Prostate gland (tissue), 2 donors: Measurements from ENCODE around the gene MRPL51. TPM values are rescaled to one million over a fixed set of nuclear protein-coding genes. Genes with fewer than 3 reads are reported as not detected.
"Not testable (repeated sequence)": the region's sequence is repeated elsewhere in the genome, so short reads cannot be mapped to it uniquely, and the experiment has no call there.

Source experiments
- DNase-seq: peaks from one replicate; pipeline ENCODE4 v3.0.0-alpha.2; 2019; ENCODE audit warnings: low spot score
- H3K27ac ChIP-seq, 2 donors: fragments of 200-600 bp; sonication (generic); 2 replicates each; pipeline ENCODE4 v1.5.1; 2017 to 2019
- H3K27me3 ChIP-seq: fragments of 200-600 bp; sonication (generic); replicated peaks from 2 replicates; pipeline ENCODE4 v1.5.1; 2019; ENCODE audit not compliant: insufficient read depth
- H3K36me3 ChIP-seq, 2 donors: fragments of 200-600 bp; sonication (generic); 1 replicate in 1 of 2; 2 replicates in 1 of 2; pipeline versions ENCODE4 v1.5.1 to v1.8.1; 2017 to 2019
- H3K4me1 ChIP-seq: fragments of 200-600 bp; sonication (generic); replicated peaks from 2 replicates; pipeline ENCODE4 v1.5.1; 2019
- H3K4me3 ChIP-seq, 2 donors: fragments of 200-600 bp; sonication (generic); 2 replicates each; pipeline ENCODE4 v1.5.1; 2017 to 2019
- H3K9me3 ChIP-seq: fragments of 200-600 bp; sonication (generic); 2 replicates; pipeline ENCODE4 v1.5.1; 2017
- POLR2A ChIP-seq: fragments of 450-650 bp; IDR thresholded peaks from one replicate; pipeline ENCODE4 v1.6.1; 2016; ENCODE audit warnings: antibody characterized with exemption, mild to moderate bottlenecking
- POLR2AphosphoS5 ChIP-seq: sonication (generic); formaldehyde crosslinking; IDR thresholded peaks from one replicate; pipeline ENCODE4 v1.6.1; 2017; ENCODE audit warnings: antibody characterized with exemption
- WGBS: methylation state at CpG from one replicate; pipeline ENCODE4 v1.1.5; 2018; 5-methylcytosine and 5-hydroxymethylcytosine counted together
- intact Hi-C: fragments of 100-400 bp; cut with DNase I; formaldehyde crosslinking; loops from one replicate; pipeline ENCODE4 v1.14.2; 2022
- total RNA-seq, 2 donors: library from RNA; depleted of rRNA; stranded (reverse); fragments of >200 nt; gene quantifications; one replicate each; pipeline ENCODE4 v1.1.0, GENCODE V29; 2016
- TF ChIP-seq, protein P1 (sequence below), 4 experiments: fragments of 200-600 bp in 2 of 4; fragments of 450-650 bp in 2 of 4; sonication (generic) in 2 of 4; IDR thresholded peaks; 1 replicate in 3 of 4; 2 replicates in 1 of 4; pipeline ENCODE4 v1.5.1; 2016 to 2019; ENCODE audit warnings: antibody characterized with exemption in 4 of 4, mild to moderate bottlenecking in 2 of 4, moderate library complexity in 2 of 4

Gene MRPL51
- total RNA-seq, 2 donors from 2014 or later, result 70.3 to 80.2 TPM

DNA sequence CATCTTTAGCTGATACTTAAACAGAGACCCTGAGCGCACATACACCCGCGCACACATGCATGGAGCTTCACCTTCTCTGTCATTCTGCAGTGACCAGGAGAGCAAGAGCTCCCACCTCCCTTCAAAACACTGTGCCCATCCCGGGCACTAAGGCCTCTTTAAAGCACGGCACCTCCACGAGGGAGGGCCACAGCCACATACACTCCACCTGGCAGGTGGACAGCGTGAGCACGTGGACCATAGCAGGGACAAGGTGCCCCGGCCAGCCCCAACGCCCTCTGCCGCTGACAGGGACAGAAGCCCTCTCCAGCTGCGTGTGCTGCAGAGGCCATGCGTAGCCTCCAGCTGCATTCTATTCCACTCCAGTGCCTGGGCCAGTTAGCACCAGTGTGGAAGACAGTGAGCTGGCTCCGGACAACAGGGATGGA lies 46.7 kb upstream of the MRPL51 start:
- H3K27me3 ChIP-seq, result no peaks in the 10 kb centered on the region
- TF ChIP-seq, protein P1, sequence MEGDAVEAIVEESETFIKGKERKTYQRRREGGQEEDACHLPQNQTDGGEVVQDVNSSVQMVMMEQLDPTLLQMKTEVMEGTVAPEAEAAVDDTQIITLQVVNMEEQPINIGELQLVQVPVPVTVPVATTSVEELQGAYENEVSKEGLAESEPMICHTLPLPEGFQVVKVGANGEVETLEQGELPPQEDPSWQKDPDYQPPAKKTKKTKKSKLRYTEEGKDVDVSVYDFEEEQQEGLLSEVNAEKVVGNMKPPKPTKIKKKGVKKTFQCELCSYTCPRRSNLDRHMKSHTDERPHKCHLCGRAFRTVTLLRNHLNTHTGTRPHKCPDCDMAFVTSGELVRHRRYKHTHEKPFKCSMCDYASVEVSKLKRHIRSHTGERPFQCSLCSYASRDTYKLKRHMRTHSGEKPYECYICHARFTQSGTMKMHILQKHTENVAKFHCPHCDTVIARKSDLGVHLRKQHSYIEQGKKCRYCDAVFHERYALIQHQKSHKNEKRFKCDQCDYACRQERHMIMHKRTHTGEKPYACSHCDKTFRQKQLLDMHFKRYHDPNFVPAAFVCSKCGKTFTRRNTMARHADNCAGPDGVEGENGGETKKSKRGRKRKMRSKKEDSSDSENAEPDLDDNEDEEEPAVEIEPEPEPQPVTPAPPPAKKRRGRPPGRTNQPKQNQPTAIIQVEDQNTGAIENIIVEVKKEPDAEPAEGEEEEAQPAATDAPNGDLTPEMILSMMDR (IDR thresholded peaks at IDR 0.05), result no peak
- TF ChIP-seq POLR2AphosphoS5 (no peak), POLR2A (no peak)
- H3K4me3 ChIP-seq, result no peak overlapping the region
- H3K4me1 ChIP-seq, result peaks cover 6% of the 10 kb centered on the region
- no peaks in the 10 kb centered on the region for H3K9me3 ChIP-seq
- intact Hi-C loops, result loop anchor here (2.0 to 5.0 kb wide), 2 partner anchors 117 to 212 kb away; no protein-coding TSS in a partner anchor
- peaks cover 0 to 5% of the 10 kb centered on the region in 2 donors for H3K36me3 ChIP-seq
- DNase-seq, result no peak
- H3K27ac ChIP-seq, result peak overlapping the region; percentile 63 to 66
- 58% methylated on average over 14 of the region's 14 CpGs for WGBS

DNA sequence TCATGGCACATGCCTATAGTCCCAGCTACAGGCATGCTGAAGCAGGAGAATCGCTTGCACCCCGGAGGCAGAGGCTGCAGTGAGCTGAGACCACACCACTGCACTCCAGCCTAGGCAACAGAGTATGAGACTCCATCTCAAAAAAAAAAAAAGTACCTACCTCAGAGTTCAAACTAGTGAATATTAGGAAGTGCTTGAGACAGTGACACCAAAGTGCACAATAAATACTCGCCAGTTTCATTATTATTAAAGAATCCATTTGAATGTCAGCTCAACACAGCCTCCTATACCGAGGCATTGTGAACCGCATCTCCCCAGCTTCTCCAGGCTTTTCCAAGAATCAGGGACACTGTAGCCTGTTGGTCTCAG lies 46.2 kb upstream of the MRPL51 start:
- Histone ChIP-seq H3K4me3 (no peak overlapping the region), H3K27ac (peak overlapping the region in 1 of 2 donors; percentile 66), H3K4me1 (peaks cover 6% of the 10 kb centered on the region), H3K27me3 (no peaks in the 10 kb centered on the region), H3K36me3 (peaks cover 0 to 5% of the 10 kb centered on the region in 2 donors), H3K9me3 (no peaks in the 10 kb centered on the region)
- DNase-seq, result no peak
- no peak for TF ChIP-seq POLR2A
- TF ChIP-seq POLR2AphosphoS5, result no peak
- WGBS, result 75% methylated on average over 5 of the region's 5 CpGs
- intact Hi-C loops, result loop anchor here (2.0 to 5.0 kb wide), 2 partner anchors 116 to 212 kb away; no protein-coding TSS in a partner anchor

DNA sequence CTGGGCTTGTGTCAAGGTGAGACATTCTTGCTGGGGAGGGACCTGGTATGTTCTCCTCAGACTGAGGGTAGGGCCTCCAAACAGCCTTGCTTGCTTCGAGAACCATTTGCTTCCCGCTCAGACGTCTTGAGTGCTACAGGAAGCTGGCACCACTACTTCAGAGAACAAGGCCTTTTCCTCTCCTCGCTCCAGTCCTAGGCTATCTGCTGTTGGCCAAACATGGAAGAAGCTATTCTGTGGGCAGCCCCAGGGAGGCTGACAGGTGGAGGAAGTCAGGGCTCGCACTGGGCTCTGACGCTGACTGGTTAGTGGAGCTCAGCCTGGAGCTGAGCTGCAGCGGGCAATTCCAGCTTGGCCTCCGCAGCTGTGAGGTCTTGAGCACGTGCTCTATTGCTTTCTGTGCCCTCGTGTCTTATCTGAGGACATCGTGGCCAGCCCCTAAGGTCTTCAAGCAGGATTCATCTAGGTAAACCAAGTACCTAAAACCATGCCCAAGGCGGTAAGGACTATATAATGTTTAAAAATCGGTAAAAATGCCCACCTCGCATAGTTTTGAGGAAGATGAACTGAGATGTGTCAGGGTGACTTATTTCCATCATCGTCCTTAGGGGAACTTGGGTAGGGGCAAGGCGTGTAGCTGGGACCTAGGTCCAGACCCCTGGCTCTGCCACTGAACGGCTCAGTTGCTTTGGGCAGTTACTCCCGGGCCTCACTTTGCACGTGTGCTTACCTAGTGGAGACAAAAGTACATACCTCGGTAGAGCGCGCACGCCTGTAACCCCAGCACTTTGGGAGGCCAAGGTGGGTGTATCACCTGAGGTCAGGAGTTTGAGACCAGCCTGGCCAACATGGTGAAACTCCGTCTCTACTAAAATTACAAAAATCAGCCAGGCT lies 45.6 kb upstream of the MRPL51 start:
- intact Hi-C loops, result loop anchor here (2.0 to 5.0 kb wide), 2 partner anchors 116 to 211 kb away; no protein-coding TSS in a partner anchor
- no peaks in the 10 kb centered on the region for H3K9me3 ChIP-seq
- peaks cover 0 to 5% of the 10 kb centered on the region in 2 donors for H3K36me3 ChIP-seq
- no peak for DNase-seq
- TF ChIP-seq, protein P1 (IDR thresholded peaks at IDR 0.05), result no peak
- TF ChIP-seq POLR2A, result no peak
- no peak for TF ChIP-seq POLR2AphosphoS5
- no peak overlapping the region for H3K27ac ChIP-seq
- peaks cover 6% of the 10 kb centered on the region for H3K4me1 ChIP-seq
- no peak overlapping the region for H3K4me3 ChIP-seq
- 63% methylated on average over 24 of the region's 24 CpGs for WGBS
- H3K27me3 ChIP-seq, result no peaks in the 10 kb centered on the region

DNA sequence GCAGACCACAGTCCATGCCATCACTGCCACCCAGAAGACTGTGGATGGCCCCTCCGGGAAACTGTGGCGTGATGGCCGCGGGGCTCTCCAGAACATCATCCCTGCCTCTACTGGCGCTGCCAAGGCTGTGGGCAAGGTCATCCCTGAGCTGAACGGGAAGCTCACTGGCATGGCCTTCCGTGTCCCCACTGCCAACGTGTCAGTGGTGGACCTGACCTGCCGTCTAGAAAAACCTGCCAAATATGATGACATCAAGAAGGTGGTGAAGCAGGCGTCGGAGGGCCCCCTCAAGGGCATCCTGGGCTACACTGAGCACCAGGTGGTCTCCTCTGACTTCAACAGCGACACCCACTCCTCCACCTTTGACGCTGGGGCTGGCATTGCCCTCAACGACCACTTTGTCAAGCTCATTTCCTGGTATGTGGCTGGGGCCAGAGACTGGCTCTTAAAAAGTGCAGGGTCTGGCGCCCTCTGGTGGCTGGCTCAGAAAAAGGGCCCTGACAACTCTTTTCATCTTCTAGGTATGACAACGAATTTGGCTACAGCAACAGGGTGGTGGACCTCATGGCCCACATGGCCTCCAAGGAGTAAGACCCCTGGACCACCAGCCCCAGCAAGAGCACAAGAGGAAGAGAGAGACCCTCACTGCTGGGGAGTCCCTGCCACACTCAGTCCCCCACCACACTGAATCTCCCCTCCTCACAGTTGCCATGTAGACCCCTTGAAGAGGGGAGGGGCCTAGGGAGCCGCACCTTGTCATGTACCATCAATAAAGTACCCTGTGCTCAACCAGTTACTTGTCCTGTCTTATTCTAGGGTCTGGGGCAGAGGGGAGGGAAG lies 44.7 kb upstream of the MRPL51 start:
- not testable (repeated sequence) for H3K4me3 ChIP-seq, H3K27me3 ChIP-seq, H3K4me1 ChIP-seq, H3K36me3 ChIP-seq, H3K9me3 ChIP-seq
- peak; percentile 59 for TF ChIP-seq POLR2AphosphoS5
- TF ChIP-seq, protein P1 (IDR thresholded peaks at IDR 0.05), result peak; percentile 82 to 90 (median 88)
- intact Hi-C loops, result loop anchor here (2.0 to 5.0 kb wide), 2 partner anchors 115 to 210 kb away; no protein-coding TSS in a partner anchor
- H3K27ac ChIP-seq, result peak overlapping the region; percentile 28 to 65
- DNase-seq, result peak; percentile 78
- WGBS, result 12% methylated on average over 12 of the region's 17 CpGs
